DMS 273 (cell line): ENCODE results near the gene STK32B.

ENCODE experiments used
- DNase-seq: peaks from one replicate; lab custom pipeline; 2025; ENCODE audit not compliant: unreplicated experiment; lab: John Stamatoyannopoulos, UW

The STK32B gene

GRCh38 chr4:5120468-5120867 lies 69.2 kb downstream of the STK32B start:
- no peak for DNase-seq

GRCh38 chr4:5122114-5122513 lies 70.8 kb downstream of the STK32B start:
- no peak for DNase-seq

DNA sequence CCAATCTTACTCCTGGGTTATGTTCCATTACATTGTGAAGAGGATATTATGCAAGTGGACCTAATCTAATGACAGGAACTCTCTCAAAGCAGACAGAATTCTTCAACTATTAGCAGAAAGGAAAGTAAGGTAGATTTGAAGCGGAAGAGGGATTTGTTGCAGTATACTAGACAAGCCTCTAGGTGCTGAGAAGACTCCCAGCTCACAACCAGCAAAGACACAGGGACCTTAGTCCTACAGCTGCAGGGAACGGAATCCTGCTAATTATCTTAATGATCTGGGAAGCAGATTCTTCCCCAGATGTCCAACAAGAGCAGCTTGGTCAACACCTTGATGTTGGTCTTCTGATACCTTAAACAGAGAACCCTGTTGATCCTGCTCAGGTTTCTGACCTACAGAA lies 73.6 kb downstream of the STK32B start:
- DNase-seq, result peak; percentile 46

DNA sequence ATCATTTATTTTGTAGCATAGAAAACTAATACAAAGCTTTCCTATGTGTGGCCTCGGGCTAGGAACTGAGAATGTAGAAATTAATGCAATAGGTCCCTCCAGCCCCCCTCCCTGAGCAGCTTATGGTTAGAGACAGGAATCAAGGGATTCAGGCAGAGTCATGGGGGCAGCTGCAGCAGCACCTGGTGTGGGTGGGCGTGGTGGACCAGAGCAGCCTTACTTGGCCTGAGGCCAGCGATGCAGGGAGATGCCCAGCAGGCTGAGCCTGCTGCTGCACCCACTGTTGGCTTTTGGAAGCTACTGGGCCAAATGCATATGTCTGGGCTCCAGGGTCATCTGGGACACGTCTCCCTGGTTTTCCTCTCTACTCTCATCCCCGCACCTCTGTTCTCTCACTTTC lies 74.0 kb downstream of the STK32B start:
- peak; percentile 87 for DNase-seq

- DNase-seq, result peak; percentile 29
These were observed 75.0 kb downstream of the STK32B start for GRCh38 chr4:5126231-5126630.

DNA sequence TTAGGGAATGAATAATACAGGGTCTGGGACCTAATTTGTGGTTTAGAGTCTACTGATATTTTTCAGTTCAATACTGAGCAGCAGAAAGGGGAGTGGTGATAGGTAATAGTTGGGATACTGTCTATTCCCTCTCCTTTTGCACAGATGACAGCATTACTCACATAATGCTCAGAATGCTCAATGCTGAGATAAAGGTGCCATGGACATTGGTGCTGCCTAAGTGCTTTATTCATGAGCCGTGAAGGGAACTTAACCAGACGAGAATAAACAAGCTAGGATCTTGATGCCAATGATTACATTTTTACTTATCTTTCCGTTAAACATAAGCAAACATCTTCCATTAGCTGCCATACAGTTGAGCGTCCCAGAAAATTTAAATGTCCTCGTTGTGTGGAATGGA lies 75.6 kb downstream of the STK32B start:
- no peak for DNase-seq

- no peak for DNase-seq
These were observed 76.3 kb downstream of the STK32B start for GRCh38 chr4:5127556-5127955.

DNA sequence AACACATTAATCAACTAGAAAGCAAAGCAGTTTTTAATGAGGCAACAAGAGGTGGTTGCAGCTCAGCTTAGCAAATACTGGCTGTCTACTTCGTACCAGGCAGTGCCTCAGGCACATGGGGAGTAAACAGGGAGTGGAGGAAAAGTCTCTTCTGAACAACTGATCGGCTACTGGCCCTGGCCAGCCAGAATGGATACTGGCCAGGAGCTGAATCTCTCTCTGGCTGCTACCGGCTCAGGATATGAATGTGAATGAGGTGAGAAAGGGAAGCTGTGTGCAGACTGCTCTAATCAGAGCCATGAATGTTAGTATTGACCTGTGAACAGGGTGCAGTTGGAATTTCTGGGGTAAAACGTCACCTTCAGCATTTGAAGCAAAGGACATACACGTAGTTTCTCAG lies 77.3 kb downstream of the STK32B start:
- DNase-seq, result no peak

DNA sequence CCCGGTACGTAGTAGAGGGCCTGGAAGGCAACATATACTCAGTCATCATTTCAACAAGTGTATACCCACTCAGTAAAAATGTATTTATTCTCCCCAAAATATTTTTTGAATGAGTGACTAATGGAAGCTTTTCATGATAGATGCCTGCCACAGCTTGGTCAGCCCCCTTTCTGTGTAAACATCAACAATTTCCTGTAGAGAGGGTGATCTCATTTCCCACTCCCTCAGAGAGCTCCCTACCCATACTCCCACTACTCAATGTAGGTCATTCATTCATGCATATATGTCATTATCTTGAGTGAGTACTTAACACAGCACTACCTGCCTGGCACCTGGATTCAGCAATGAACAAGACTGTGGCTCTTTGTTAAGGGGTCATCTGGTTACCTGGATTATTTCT lies 81.9 kb downstream of the STK32B start:
- DNase-seq, result no peak

DNA sequence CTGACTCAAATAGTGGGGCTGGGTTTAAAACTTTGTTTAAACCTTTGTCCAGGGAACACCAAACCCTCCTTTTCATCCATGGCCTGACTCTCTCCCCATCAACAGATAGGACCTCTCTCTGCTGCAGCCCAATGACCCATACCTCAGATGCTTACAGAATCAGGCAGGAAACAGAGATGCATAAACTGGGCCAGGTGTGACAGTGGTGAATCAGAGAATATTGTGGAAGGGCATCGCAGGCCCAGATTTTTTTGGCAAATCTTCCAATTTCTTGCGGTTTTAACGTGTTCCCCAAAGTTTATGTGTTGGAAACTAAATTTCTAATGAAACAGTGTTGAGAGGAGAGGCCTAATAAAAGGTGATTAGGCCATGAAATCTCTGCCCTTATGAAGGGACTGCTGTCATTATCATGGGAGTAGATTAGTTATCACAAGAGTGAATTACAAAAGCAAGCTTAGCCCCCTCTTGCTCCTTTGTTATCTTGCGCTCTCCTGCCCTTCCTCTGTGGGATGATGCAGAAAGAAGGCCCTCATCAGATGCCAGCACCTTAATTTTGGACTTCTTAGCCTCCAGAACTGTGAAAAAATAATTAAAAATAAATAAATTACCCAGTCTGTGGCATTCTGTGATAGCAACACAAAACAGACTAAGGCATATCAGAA lies 82.8 kb downstream of the STK32B start:
- DNase-seq, result no peak

DNA sequence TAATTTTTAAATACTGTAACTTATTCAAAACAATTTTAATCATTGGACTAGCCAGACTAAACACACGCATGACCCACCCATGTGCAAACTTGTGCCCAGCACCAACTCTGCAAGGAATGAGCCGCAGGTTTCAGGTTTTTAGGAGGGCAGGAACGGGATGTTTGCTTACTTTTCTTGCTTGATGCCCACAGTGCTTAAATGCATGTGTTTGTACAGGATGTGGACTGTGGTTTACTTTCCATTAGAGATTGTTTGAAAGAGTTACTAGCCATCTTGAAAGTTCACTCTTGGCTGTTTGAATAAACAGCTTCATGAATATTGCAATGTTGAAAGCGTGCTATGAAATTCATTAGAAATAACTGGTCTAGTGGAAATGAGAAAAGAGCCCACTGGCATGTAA lies 83.3 kb downstream of the STK32B start:
- DNase-seq, result no peak

DNA sequence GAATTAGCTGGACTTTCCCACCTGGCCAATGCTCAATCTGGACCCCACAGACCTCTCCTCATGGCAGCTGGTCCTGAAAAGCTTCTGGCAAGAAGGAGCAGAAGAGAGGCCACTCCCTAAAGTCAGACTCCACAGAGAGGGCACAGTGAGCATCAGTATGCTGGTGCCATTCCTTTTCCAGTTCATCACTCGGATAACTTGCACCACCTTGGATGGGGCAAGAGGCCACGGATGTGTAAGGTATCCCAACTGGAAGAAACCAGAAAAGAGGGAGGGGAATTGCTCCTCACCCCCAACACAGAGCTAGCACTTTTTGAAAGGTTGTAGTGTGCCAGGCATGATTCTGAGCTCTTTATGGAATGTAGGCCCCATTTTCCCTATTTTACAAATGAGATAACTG lies 85.9 kb downstream of the STK32B start:
- no peak for DNase-seq

DNA sequence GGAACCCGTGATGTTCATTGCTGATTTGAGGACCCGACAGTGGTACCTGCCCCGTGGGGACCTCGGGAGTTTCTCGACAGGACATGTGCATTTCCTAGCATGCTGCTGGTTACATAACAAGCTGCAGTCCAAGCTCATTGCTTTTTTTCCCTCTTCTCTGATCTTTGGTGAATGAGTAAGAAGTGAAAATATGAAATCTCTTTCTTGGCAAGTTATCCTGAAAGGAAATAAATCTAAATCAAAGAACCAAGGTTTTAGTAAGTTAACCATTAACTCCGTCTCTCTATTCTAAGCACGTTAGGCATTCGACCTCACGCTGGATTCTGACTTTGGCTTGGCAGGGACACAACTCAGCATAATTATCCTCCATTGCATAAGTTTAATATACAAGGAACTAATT lies 86.6 kb downstream of the STK32B start:
- no peak for DNase-seq

DNA sequence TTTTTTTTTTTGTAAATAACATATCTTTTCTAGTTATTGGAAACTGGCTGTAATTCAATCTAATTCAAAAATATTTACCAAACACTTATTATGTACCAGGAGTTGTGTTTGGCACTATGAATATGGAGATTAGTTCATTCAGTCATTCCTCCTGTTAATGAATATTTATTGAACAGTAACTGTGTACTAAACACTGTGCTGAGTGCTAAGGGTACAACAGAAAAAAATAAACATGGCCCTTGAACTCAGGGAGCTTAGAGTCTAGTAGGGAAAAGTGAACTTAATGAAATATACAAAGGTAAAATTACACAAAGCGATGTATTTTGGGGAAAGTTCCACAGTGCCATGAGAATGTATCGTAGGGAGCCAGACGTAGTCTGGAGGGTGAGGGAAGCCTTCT lies 87.1 kb downstream of the STK32B start:
- DNase-seq, result no peak

DNA sequence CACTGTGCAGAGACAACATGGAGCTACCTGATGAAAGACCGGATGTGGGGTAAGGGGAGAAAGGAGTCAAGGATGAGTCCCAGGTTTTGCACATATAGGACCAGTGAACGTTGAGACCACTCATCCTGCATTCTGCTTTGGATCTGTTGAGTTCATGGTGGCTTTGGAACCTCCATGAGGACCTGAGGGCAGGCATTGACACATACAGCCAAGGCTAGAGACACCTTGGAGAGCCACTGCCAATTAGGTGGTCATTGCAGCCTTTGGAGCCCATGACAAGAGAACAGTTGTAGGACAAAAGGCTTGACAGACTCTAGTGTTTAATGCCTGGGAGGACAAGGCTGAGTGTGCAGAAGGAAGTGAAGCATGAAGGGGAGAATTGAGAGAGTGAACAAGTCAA lies 87.9 kb downstream of the STK32B start:
- no peak for DNase-seq

GRCh38 chr4:5141802-5142201 lies 90.5 kb downstream of the STK32B start:
- DNase-seq, result no peak

DNA sequence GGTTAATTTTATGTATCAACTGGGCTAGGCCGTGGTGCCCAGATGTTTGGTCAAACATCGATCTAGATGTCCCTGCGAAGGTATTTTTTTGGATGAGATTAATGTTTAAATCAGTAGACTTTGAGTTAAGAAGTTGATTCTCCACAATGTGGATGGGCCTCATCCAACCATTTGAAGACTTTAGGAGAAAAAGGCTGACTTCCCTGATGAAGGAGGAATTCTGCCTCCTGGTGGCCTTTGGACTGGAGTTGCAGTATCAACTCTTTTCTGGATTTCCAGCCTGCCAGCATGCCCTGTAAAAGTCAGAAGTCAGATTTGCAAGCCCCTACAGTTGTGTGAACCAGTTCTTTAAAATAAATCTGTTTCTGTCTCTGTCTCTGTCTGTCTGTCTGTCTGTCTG lies 91.4 kb downstream of the STK32B start:
- peak; percentile 72 for DNase-seq

- no peak for DNase-seq
These were observed 92.1 kb downstream of the STK32B start for GRCh38 chr4:5143306-5143861.

GRCh38 chr4:5143940-5144339 lies 92.7 kb downstream of the STK32B start:
- no peak for DNase-seq

DNA sequence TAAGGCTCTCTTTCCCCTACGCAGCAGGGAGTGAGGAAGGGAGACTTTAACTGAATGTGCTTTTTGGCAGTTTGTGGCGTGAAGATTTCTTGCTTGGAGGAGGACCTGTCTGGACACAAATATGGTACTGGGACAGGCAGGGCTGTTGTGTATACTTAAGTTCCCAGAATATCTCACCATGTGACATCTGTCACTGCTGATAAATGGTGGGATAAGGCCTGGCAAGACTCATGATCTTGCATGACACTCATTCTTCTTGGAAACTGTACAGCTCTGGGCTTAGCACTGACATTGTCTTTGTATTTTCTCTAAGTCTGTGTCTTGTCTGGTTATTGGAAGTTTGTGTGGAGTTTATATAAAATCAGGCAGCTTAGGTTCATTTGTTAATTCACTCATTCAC lies 93.1 kb downstream of the STK32B start:
- DNase-seq, result no peak

GRCh38 chr4:5146248-5146647 lies 95.0 kb downstream of the STK32B start:
- no peak for DNase-seq

DNA sequence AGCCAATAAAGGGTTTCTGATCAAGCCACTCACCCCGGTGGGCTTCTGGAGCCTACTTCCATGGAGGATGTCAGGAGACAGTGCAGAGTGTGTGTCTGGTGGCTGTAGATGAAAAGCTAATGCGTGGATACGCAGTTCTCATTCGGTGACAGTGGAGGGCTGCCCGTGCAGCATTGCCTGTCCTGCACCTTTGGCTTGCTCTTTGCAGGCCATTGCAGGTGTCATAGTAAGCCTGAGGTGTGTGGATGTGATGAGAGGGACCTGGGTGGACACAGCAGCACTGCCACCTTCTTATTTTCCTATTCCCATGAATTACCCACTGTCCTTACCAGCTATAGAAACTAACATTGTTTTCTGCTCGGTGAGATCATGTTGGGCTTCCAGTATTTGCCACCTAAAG lies 101.2 kb downstream of the STK32B start:
- no peak for DNase-seq

GRCh38 chr4:5156682-5157081 lies 105.4 kb downstream of the STK32B start:
- no peak for DNase-seq
